Measurements from ENCODE around the gene GPR63.

GPR63 gene

DNA sequence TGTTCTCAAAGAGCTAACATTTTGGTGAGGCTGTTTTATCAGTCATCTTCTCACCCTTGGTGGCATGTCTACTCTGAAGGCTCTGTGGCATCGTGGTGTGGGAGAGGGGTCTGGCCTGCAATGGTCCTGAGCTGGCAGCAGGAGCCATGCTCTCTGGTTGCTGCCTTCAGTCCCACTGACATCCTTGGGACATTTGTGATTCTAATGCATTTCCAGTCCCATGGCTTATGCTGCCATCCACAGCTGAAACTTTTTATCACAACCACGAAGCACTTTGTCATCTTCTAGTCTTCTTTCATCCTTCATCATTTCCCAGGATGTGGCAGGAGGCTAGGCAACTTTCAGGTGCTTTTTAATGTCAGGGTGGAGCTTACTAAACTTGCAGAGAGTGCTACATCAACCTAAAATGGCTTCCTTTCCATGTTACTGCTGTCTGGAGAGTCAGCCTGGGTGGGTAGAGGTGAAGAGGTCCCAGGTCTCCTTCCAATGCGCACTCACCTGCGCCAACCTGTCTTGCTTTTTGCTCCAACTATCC is 77.1 kb downstream of the GPR63 start:
- TF ChIP-seq, protein P1, sequence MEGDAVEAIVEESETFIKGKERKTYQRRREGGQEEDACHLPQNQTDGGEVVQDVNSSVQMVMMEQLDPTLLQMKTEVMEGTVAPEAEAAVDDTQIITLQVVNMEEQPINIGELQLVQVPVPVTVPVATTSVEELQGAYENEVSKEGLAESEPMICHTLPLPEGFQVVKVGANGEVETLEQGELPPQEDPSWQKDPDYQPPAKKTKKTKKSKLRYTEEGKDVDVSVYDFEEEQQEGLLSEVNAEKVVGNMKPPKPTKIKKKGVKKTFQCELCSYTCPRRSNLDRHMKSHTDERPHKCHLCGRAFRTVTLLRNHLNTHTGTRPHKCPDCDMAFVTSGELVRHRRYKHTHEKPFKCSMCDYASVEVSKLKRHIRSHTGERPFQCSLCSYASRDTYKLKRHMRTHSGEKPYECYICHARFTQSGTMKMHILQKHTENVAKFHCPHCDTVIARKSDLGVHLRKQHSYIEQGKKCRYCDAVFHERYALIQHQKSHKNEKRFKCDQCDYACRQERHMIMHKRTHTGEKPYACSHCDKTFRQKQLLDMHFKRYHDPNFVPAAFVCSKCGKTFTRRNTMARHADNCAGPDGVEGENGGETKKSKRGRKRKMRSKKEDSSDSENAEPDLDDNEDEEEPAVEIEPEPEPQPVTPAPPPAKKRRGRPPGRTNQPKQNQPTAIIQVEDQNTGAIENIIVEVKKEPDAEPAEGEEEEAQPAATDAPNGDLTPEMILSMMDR (IDR thresholded peaks at IDR 0.05; ENCODE audit: extremely low read depth, insufficient read depth, missing control alignments), result peak; percentile 13
- DNase-seq (ENCODE audit: low spot score), result no peak
- in situ Hi-C loops (cut with MboI; ENCODE audit: low pct_unique_long_range_greater_than_20kb, low sequenced_read_pairs, unreplicated experiment), result no loop called here

GRCh38 chr6:96755096-96755495 is 82.2 kb downstream of the GPR63 start:
- TF ChIP-seq, protein P1 (IDR thresholded peaks at IDR 0.05; ENCODE audit: extremely low read depth, insufficient read depth, missing control alignments), result no peak
- DNase-seq (ENCODE audit: low spot score), result no peak
- in situ Hi-C loops (cut with MboI; ENCODE audit: low pct_unique_long_range_greater_than_20kb, low sequenced_read_pairs, unreplicated experiment), result no loop called here

DNA sequence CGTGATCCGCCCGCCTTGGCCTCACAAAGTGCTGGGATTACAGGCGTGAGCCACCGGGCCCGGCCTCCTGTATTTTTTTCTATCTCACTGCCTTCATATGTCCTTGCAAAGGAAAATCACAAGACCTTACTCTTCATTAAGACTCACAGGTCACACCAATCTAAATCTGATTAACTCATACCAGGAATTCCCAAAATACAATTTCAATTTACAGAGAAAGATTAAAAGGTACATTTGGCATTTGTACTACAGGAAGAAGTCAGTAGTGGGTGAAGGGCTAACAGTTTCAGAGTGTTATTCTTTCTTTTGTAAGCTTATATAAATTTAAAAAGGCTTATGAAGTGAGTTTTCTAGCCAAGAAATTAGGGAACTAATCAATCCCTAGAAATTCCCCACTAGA is 87.4 kb downstream of the GPR63 start:
- no peak for DNase-seq (ENCODE audit: low spot score)
- TF ChIP-seq, protein P1 (IDR thresholded peaks at IDR 0.05; ENCODE audit: extremely low read depth, insufficient read depth, missing control alignments), result no peak
- in situ Hi-C loops (cut with MboI; ENCODE audit: low pct_unique_long_range_greater_than_20kb, low sequenced_read_pairs, unreplicated experiment), result no loop called here

Data from GM13977 (cell line).